LNCAP (cell line): ENCODE data around the gene RUNX2.

Source experiments
- CTCF ChIP-seq: fragments of 450-650 bp; IDR thresholded peaks from 2 replicates; pipeline ENCODE4 v1.5.1; 2017; ENCODE audit warnings: mild to moderate bottlenecking

Gene RUNX2

DNA sequence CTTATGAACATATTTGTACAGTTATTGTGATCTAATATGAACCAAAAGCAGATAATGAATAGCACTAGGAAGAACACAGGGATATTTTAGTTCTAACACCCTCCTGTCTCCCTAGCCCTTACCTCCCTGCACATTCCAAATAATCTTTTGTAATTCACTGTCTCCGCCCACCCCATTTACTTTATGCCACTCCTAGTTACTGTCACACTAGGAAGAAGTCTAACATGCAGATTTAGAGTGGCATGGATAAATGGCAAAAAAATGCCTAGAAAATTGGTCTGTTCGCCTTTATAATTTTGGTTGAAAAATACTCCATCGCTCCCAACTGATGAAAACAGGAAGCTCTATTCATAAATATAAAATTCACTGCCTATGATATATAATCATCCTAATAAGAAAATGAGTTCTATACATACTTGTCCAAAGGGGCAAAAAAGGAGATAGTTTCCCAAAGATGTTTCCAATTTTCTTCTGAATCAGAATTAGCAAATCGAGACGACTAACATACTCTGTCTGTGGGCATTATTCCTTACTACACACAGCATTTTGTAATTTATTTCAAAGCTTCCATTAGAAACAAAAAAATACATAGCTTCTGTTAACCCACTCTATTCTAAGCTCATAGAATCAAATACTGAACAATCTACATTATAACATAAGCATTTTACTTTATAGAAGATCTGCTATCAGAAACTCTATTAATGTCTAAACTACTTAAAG lies 1.3 kb upstream of the RUNX2 start:
- TF ChIP-seq CTCF = no peak

DNA sequence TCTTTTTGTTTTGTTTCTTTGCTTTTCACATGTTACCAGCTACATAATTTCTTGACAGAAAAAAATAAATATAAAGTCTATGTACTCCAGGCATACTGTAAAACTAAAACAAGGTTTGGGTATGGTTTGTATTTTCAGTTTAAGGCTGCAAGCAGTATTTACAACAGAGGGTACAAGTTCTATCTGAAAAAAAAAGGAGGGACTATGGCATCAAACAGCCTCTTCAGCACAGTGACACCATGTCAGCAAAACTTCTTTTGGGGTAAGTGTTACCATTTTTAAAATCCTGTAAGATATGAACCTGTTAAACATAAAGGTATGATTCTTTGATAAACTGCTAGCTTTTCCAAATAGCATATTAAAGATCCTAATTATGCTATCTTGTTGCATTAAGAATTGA lies 393 bp downstream of the RUNX2 start:
- TF ChIP-seq CTCF = no peak

DNA sequence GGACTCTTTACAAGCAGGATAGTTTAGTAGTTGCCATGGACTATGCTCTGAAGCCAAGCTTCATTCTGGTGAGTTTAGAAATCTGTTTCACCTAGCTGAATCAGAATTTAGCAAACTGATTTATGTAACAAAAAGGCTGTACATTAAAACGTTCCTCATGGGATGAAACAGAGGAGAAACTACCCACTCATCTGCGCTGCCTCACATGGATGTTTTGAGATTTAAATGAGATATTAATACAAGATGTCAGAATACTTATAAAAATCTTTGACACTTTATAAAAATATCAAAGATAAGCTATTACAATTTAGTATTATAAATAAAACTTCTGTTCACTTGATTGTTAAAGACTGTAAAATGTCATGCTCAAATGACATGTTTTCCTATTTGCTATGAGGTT lies 16.8 kb downstream of the RUNX2 start:
- TF ChIP-seq CTCF = no peak

DNA sequence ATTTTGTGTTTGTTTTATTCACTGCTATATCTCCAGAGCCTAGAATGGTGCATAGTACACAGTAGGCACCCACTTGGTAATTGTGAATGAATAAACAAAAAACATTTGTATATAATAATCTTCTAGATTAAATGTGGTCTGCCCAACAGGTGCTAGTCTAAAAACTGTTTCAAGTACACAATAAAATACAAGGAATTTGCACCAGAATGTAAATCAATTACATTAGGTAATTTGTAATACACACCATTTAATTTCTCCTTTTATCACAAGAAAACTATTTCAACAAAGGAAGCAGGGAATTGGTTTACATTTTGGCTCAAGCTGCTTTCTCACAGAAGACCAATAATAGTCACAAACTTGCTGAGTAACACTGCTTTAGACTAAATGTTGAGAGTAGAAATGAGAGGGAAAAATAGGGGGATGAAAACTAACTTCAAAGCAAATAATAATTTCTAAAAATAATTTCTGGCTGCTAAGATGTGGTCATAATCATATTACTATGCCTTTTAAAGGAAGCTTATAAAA lies 22.1 kb downstream of the RUNX2 start:
- no peak for TF ChIP-seq CTCF

GRCh38 chr6:45351076-45351475 lies 22.9 kb downstream of the RUNX2 start:
- no peak for TF ChIP-seq CTCF

DNA sequence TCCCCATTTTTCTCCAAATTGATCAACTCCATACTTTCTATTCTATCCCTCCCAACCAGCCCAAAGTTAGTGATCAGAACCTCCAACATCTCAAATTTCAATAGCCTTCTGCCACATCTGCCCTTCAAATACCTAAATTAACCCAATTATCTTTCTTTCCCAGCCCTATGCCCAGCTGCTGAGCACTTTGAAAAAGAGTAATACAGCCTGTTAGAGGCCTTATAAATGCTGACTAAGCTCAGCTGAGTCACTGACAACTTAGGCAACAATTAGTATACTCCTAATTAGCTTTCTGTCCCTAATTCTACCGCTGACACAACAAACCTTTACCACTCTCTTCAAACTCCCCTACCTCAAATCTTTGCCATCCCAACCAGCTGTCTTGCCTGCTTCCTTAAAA lies 23.5 kb downstream of the RUNX2 start:
- TF ChIP-seq CTCF = no peak

DNA sequence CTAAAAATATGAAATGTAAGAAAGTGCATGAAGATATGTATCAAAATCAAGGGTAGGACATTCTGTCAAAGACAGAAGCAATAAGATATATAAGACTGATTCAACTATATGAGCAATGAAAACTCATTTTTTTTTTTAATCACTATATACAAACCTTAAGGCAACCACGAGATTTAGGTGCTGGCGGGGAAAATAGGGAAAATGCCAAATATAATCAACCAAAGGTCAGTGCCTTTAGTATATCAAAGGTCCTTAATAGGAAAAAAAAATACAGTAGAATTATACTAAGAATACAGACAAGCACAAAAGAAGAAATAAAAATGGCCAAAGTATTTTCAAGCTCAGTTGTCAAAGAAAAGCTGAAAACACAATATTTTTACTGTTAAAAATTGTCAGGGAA lies 25.5 kb downstream of the RUNX2 start:
- TF ChIP-seq CTCF = no peak

DNA sequence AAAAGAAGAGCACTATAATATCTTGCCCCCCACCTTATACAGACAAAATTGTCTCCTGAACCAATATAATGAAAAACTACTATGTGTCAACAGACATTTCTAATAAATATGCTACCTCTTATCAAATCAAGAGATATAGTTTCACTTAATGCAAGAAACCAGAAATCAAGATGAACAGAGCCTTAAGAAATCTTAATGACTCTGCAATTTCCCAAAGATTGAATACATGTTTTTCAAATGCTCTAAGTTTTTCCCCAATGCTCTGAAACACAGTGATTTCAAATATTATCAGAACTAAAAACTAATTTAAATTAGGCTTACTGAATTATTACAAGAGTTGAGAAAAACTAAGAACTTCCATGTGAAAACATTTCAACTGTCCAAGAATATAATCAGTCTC lies 36.3 kb downstream of the RUNX2 start:
- TF ChIP-seq CTCF = no peak
